ENCODE measurements around the gene IFIT2. TPM values are rescaled to one million over a fixed set of nuclear protein-coding genes. Genes with fewer than 3 reads are reported as not detected.

The IFIT2 gene
- total RNA-seq, 1 experiment from 2014 or later = 31.6 TPM

DNA sequence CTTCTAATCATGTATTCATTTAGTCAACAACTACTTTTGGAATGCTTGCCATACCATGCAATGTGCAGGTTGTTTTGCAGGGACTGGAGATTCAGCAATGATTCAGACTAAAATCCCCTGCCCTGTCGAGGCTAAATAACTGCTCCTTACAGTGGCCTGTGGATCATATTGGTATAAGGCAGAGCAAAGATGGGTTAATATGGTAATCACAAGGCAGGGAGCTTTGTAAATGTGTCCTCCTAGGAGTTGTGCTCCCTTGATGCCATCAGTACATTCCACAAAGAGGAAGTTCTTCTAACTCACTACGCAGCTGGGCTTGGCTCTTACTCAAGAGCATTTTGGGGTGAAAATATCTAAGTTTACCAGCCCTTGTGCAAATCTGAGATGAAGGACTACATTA, 614 bp upstream of the IFIT2 start:
- ATAC-seq (peak; percentile 66), DNase-seq (ENCODE audit: low read depth, low spot score) (no peak)
- peaks cover 19% of the 10 kb centered on the region for H3K4me1 ChIP-seq (ENCODE audit: control insufficient read depth, insufficient read depth, low read length)
- intact Hi-C loops (cut with micrococcal nuclease; ENCODE audit: unreplicated experiment) (no loop called here), in situ Hi-C loops (cut with HindIII; ENCODE audit: low pct_unique_long_range_greater_than_20kb, low sequenced_read_pairs) (no loop called here)
- peak overlapping the region; percentile 90 for H3K27ac ChIP-seq (ENCODE audit: low read length)
- CTCF ChIA-PET = no interaction called here
- peak overlapping the region; percentile 50 to 63 for H3K4me3 ChIP-seq (ENCODE audit: low read depth in 2 of 2, low read length in 2 of 2)
- no TSS peak for BruUV-seq (replicated peaks)
- no peaks in the 10 kb centered on the region for H3K36me3 ChIP-seq (ENCODE audit: control insufficient read depth, insufficient read depth, low read length)
- H3K27me3 ChIP-seq (ENCODE audit: control insufficient read depth, insufficient read depth, low read length) = no peaks in the 10 kb centered on the region
- TF ChIP-seq TCF7L2 (IDR thresholded peaks at IDR 0.05; ENCODE audit: low read depth, low read length) (no peak), POLR2AphosphoS5 (IDR thresholded peaks at IDR 0.05; ENCODE audit: low read depth, low read length) (no peak), SIN3A (IDR thresholded peaks at IDR 0.05; ENCODE audit: borderline replicate concordance, insufficient read depth, low read depth, low read length) (no peak)
- TF ChIP-seq, protein P1, sequence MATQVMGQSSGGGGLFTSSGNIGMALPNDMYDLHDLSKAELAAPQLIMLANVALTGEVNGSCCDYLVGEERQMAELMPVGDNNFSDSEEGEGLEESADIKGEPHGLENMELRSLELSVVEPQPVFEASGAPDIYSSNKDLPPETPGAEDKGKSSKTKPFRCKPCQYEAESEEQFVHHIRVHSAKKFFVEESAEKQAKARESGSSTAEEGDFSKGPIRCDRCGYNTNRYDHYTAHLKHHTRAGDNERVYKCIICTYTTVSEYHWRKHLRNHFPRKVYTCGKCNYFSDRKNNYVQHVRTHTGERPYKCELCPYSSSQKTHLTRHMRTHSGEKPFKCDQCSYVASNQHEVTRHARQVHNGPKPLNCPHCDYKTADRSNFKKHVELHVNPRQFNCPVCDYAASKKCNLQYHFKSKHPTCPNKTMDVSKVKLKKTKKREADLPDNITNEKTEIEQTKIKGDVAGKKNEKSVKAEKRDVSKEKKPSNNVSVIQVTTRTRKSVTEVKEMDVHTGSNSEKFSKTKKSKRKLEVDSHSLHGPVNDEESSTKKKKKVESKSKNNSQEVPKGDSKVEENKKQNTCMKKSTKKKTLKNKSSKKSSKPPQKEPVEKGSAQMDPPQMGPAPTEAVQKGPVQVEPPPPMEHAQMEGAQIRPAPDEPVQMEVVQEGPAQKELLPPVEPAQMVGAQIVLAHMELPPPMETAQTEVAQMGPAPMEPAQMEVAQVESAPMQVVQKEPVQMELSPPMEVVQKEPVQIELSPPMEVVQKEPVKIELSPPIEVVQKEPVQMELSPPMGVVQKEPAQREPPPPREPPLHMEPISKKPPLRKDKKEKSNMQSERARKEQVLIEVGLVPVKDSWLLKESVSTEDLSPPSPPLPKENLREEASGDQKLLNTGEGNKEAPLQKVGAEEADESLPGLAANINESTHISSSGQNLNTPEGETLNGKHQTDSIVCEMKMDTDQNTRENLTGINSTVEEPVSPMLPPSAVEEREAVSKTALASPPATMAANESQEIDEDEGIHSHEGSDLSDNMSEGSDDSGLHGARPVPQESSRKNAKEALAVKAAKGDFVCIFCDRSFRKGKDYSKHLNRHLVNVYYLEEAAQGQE (IDR thresholded peaks at IDR 0.05; ENCODE audit: insufficient read depth in 1 of 2, low read depth in 2 of 2, low read length in 1 of 2) = no peak
- TF ChIP-seq, protein P2, sequence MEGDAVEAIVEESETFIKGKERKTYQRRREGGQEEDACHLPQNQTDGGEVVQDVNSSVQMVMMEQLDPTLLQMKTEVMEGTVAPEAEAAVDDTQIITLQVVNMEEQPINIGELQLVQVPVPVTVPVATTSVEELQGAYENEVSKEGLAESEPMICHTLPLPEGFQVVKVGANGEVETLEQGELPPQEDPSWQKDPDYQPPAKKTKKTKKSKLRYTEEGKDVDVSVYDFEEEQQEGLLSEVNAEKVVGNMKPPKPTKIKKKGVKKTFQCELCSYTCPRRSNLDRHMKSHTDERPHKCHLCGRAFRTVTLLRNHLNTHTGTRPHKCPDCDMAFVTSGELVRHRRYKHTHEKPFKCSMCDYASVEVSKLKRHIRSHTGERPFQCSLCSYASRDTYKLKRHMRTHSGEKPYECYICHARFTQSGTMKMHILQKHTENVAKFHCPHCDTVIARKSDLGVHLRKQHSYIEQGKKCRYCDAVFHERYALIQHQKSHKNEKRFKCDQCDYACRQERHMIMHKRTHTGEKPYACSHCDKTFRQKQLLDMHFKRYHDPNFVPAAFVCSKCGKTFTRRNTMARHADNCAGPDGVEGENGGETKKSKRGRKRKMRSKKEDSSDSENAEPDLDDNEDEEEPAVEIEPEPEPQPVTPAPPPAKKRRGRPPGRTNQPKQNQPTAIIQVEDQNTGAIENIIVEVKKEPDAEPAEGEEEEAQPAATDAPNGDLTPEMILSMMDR (IDR thresholded peaks at IDR 0.05) = no peak
- peaks cover 4% of the 10 kb centered on the region; the same call in 1 of the 2 replicates for H3K9me3 ChIP-seq (ENCODE audit: control insufficient read depth, insufficient read depth, low read depth, low read length)
- POLR2A ChIA-PET = no interaction called here

GRCh38 chr10:89302625-89303024, 779 bp downstream of the IFIT2 start:
- peak overlapping the region; percentile 50 to 63 for H3K4me3 ChIP-seq (ENCODE audit: low read depth in 2 of 2, low read length in 2 of 2)
- DNase-seq (ENCODE audit: low read depth, low spot score) (no peak), ATAC-seq (peak; percentile 52)
- no TSS peak for BruUV-seq (replicated peaks)
- intact Hi-C loops (cut with micrococcal nuclease; ENCODE audit: unreplicated experiment) = no loop called here
- peaks cover 19% of the 10 kb centered on the region for H3K4me1 ChIP-seq (ENCODE audit: control insufficient read depth, insufficient read depth, low read length)
- ChIA-PET POLR2A (interaction anchor here (0.6 to 0.7 kb wide), 2 partner anchors 25 to 50 kb away, joined by 3 to 7 read pairs; partner anchors contain the start of gene IFIT3), CTCF (no interaction called here)
- H3K27me3 ChIP-seq (ENCODE audit: control insufficient read depth, insufficient read depth, low read length) = no peaks in the 10 kb centered on the region
- no peaks in the 10 kb centered on the region for H3K36me3 ChIP-seq (ENCODE audit: control insufficient read depth, insufficient read depth, low read length)
- TF ChIP-seq, protein P2 (IDR thresholded peaks at IDR 0.05) = no peak
- TF ChIP-seq, protein P1 (IDR thresholded peaks at IDR 0.05; ENCODE audit: insufficient read depth in 1 of 2, low read depth in 2 of 2, low read length in 1 of 2) = no peak
- TF ChIP-seq SIN3A (IDR thresholded peaks at IDR 0.05; ENCODE audit: borderline replicate concordance, insufficient read depth, low read depth, low read length) (no peak), TCF7L2 (IDR thresholded peaks at IDR 0.05; ENCODE audit: low read depth, low read length) (no peak), POLR2AphosphoS5 (IDR thresholded peaks at IDR 0.05; ENCODE audit: low read depth, low read length) (no peak)
- H3K9me3 ChIP-seq (ENCODE audit: control insufficient read depth, insufficient read depth, low read depth, low read length) = peaks cover 4% of the 10 kb centered on the region; the same call in 1 of the 2 replicates
- H3K27ac ChIP-seq (ENCODE audit: low read length) = peak overlapping the region; percentile 90
- in situ Hi-C loops (cut with HindIII; ENCODE audit: low pct_unique_long_range_greater_than_20kb, low sequenced_read_pairs) = no loop called here
